K562 (cell line): Measurements from ENCODE around the gene PRR35. TPM values are rescaled to one million over a fixed set of nuclear protein-coding genes. Genes with fewer than 3 reads are reported as not detected.

ENCODE experiments used
- ATAC-seq: fragments of 200-7000 bp; cut with Tn5 transposase; 3 replicates; pipeline ENCODE4 v1.9.1; 2020; ENCODE audit warnings: moderate library complexity
- BruUV-seq: library from RNA; stranded (reverse); fragments of 400-500 nt; replicated peaks from 2 replicates; lab custom pipeline; 2021; lab: Mats Ljungman, UMichigan
- CTCF ChIA-PET: fragments of 300-600 bp; formaldehyde crosslinking; extraction: SDS; loops from one replicate; lab custom pipeline; 2021; ENCODE audit warnings: low intra/inter-chr PET ratio; lab: Yijun Ruan, JAX
- POLR2A ChIA-PET: fragments of 300-600, 350-650 bp; sonication (Branson Sonifier 250); formaldehyde crosslinking; extraction: SDS; loops from one replicate; lab custom pipeline; 2021; ENCODE audit warnings: antibody characterized with exemption, inconsistent platforms; lab: Yijun Ruan, JAX
- DNase-seq, 4 experiments: peaks; one replicate each; pipeline versions ENCODE4 v3.0.0 to v3.0.0-alpha.2; 2011 to 2018; ENCODE audit warnings: low spot score in 3 of 4, mixed read lengths in 3 of 4; ENCODE audit errors: extremely low read depth in 1 of 4
- FAIRE-seq: peaks from 2 replicates; lab custom pipeline; 2011; peaks lifted over from hg19 to GRCh38; lab: Jason Lieb, UNC
- H2AFZ ChIP-seq: 2 replicates; pipeline ENCODE4 v1.6.0; 2011; ENCODE audit warnings: low read depth, low read length, control low read depth, inconsistent platforms
- H3K27ac ChIP-seq: fragments of 200-600 bp; 3 replicates; pipeline ENCODE4 v1.8.0; 2011; ENCODE audit warnings: low read depth, mild to moderate bottlenecking, control low read depth, inconsistent platforms, low read length, moderate library complexity, mixed read lengths; ENCODE audit errors: extremely low read depth
- H3K27me3 ChIP-seq, 2 experiments: fragments of 300-600 bp in 1 of 2; 2 replicates in 1 of 2; 3 replicates in 1 of 2; pipeline versions ENCODE4 v1.6.0 to v1.8.0; 2011; ENCODE audit warnings: inconsistent platforms in 2 of 2, low read length in 2 of 2, mild to moderate bottlenecking in 1 of 2, mixed read lengths in 1 of 2, moderate library complexity in 1 of 2; ENCODE audit not compliant: control insufficient read depth in 2 of 2, insufficient read depth in 2 of 2
- H3K36me3 ChIP-seq: fragments of 300-600 bp; 3 replicates; pipeline ENCODE4 v1.8.0; 2011; ENCODE audit warnings: mild to moderate bottlenecking, low read length, inconsistent platforms; ENCODE audit not compliant: control insufficient read depth, insufficient read depth
- H3K4me1 ChIP-seq, 2 experiments: fragments of 200-600 bp in 1 of 2; replicated peaks in 1 of 2; 2 replicates in 1 of 2; 3 replicates in 1 of 2; pipeline versions ENCODE4 v1.5.1 to v1.8.0; 2011; ENCODE audit warnings: inconsistent platforms in 2 of 2, low read length in 2 of 2, mild to moderate bottlenecking in 1 of 2, mixed read lengths in 1 of 2, moderate library complexity in 1 of 2; ENCODE audit not compliant: control insufficient read depth in 2 of 2, insufficient read depth in 2 of 2
- H3K4me2 ChIP-seq: 2 replicates; pipeline ENCODE4 v1.6.1; 2011; ENCODE audit warnings: low read length, control low read depth, inconsistent platforms, mixed read lengths; ENCODE audit not compliant: insufficient read depth
- H3K4me3 ChIP-seq: fragments of 200-600 bp; sonication (generic), shearing (Covaris generic); 2 replicates; pipeline ENCODE4 v1.5.1; 2016; ENCODE audit warnings: control low read depth, inconsistent platforms
- H3K79me2 ChIP-seq: fragments of 200-600 bp; 3 replicates; pipeline ENCODE4 v1.8.0; 2011; ENCODE audit warnings: low read length, inconsistent platforms; ENCODE audit not compliant: control insufficient read depth, insufficient read depth
- H3K9ac ChIP-seq, 2 experiments: 2 replicates each; pipeline versions ENCODE4 v1.6.0 to v1.6.1; 2011; ENCODE audit warnings: low read depth in 2 of 2, low read length in 2 of 2, control low read depth in 1 of 2, inconsistent platforms in 1 of 2, mild to moderate bottlenecking in 1 of 2, mixed read lengths in 1 of 2; ENCODE audit not compliant: insufficient read depth in 1 of 2
- H3K9me1 ChIP-seq: one replicate; pipeline ENCODE4 v1.6.0; 2011; ENCODE audit warnings: inconsistent platforms, mild to moderate bottlenecking, low read length, moderate library complexity; ENCODE audit not compliant: control insufficient read depth, insufficient read depth
- H3K9me3 ChIP-seq: replicated peaks from 2 replicates; pipeline ENCODE4 v1.5.1; 2011; ENCODE audit warnings: low read depth, low read length, inconsistent platforms; ENCODE audit not compliant: control insufficient read depth, insufficient read depth
- H4K20me1 ChIP-seq: replicated peaks from 2 replicates; pipeline ENCODE4 v1.6.1; 2011; ENCODE audit warnings: low read length, inconsistent platforms, mixed read lengths; ENCODE audit not compliant: control insufficient read depth, insufficient read depth
- CCNT2 ChIP-seq: IDR thresholded peaks from 2 replicates; pipeline ENCODE4 v1.6.1; 2011; ENCODE audit warnings: borderline replicate concordance, low read depth, mild to moderate bottlenecking, moderate library complexity, mixed read lengths, low read length; ENCODE audit not compliant: insufficient read length; ENCODE audit errors: extremely low read depth
- EHMT2 ChIP-seq: fragments of 450-650 bp; IDR thresholded peaks from 2 replicates; pipeline ENCODE4 v1.6.1; 2018; ENCODE audit warnings: antibody characterized with exemption
- HCFC1 ChIP-seq: IDR thresholded peaks from 2 replicates; pipeline ENCODE4 v1.6.1; 2012; ENCODE audit warnings: low read depth, low read length, improper control_type of control experiment
- POLR2G ChIP-seq: fragments of 200-400 bp; formaldehyde crosslinking; IDR thresholded peaks from 2 replicates; pipeline ENCODE4 v1.6.1; 2017; ENCODE audit warnings: low read depth, mild to moderate bottlenecking, antibody characterized with exemption, low read length, moderate library complexity
- TEAD4 ChIP-seq, 2 experiments: sonication (generic) in 1 of 2; formaldehyde crosslinking in 1 of 2; IDR thresholded peaks; 2 replicates each; pipeline versions ENCODE4 v1.6.1 to v1.8.0; 2012 to 2022; ENCODE audit warnings: borderline replicate concordance in 1 of 2, inconsistent platforms in 1 of 2, low read length in 1 of 2, mild to moderate bottlenecking in 1 of 2, missing genetic modification reagents in 1 of 2
- THAP12 ChIP-seq: fragments of 250-450 bp; sonication (Bioruptor Pico); IDR thresholded peaks from 2 replicates; pipeline ENCODE4 v1.9.0; 2021; ENCODE audit warnings: mild to moderate bottlenecking, inconsistent platforms
- THAP7 ChIP-seq: fragments of 250-450 bp; sonication (Bioruptor Pico); IDR thresholded peaks from 2 replicates; pipeline ENCODE4 v1.5.0; 2021
- ZNF175 ChIP-seq: fragments of 200-800 bp; sonication (Bioruptor generic); IDR thresholded peaks from 2 replicates; pipeline ENCODE4 v1.6.1; 2016; ENCODE audit warnings: low read depth, mild to moderate bottlenecking, missing genetic modification characterization, missing compliant biosample characterization
- ZNF197 ChIP-seq: fragments of 200-800 bp; sonication (Bioruptor generic); IDR thresholded peaks from 2 replicates; pipeline ENCODE4 v1.6.1; 2016; ENCODE audit warnings: low read depth, missing genetic modification characterization, missing compliant biosample characterization
- ZNF639 ChIP-seq, 2 experiments: fragments of 200-800 bp in 1 of 2; sonication (Bioruptor generic) in 1 of 2; sonication (generic) in 1 of 2; formaldehyde crosslinking in 1 of 2; IDR thresholded peaks in 1 of 2; conservative IDR thresholded peaks in 1 of 2; 2 replicates each; pipeline versions ENCODE4 v1.5.0 to v1.6.1; 2016 to 2020; ENCODE audit warnings: missing compliant biosample characterization in 1 of 2, missing genetic modification characterization in 1 of 2, missing genetic modification reagents in 1 of 2
- whole genome bisulfite sequencing: fragments of 100-300 bp; shearing (Covaris generic); methylation state at CpG from one replicate; pipeline ENCODE4 v1.1.6; 2016; ENCODE audit warnings: low coverage, mixed read lengths; ENCODE audit not compliant: insufficient coverage; ENCODE audit errors: missing lambda C conversion rate; 5-methylcytosine and 5-hydroxymethylcytosine counted together
- in situ Hi-C: fragments of 300-500 bp; cut with MboI; formaldehyde crosslinking; loops from 4 replicates; pipeline ENCODE4 v1.15.0; 2018; ENCODE audit warnings: inconsistent platforms, mixed read lengths
- intact Hi-C: fragments of 100-400 bp; cut with micrococcal nuclease; formaldehyde crosslinking; loops from 2 replicates; pipeline ENCODE4 v1.14.2; 2022
- polyA plus RNA-seq, 8 experiments: library from polyadenylated mRNA; depleted of rRNA in 4 of 8; stranded (reverse) in 5 of 8; unstranded in 3 of 8; fragments of >200 nt; fragmentation: Nextera tagmentation in 2 of 8; fragmentation: Illumina TruSeq in 1 of 8; extraction: Ambion mirVana in 2 of 8; extraction: Trizol in 1 of 8; gene quantifications; 2 replicates each; pipeline versions ENCODE4 v1.2.1 to v1.2.3, GENCODE V29; 2011 to 2014; ENCODE audit warnings: inconsistent platforms in 1 of 8, missing spikeins in 1 of 8
- total RNA-seq, 7 experiments: library from RNA; depleted of rRNA in 6 of 7; stranded (reverse); fragments of >200 nt in 6 of 7; fragmentation: Illumina TruSeq in 2 of 7; extraction: Trizol in 2 of 7; gene quantifications; 2 replicates each; pipeline versions ENCODE4 v1.2.1 to v1.2.3, GENCODE V29; 2011 to 2021; ENCODE audit warnings: low replicate concordance in 1 of 7

The PRR35 gene
- total and polyA plus RNA-seq, 9 of the 15 experiments (the other 6 are each of a cell fraction or from before 2014, with no cell fraction given) = 0.17 to 0.45 (median 0.21) TPM; not detected in 5

GRCh38 chr16:568401-569258 lies 8.4 kb downstream of the PRR35 start (continued):
- TF ChIP-seq THAP12 (CRISPR knock-in tag) (0 out of 2 replicates have a peak, but pooled peaks have one; percentile 62), TEAD4 (IDR thresholded peaks at IDR 0.05; ENCODE audit: low read length) (peak; percentile 29; the same call in 1 of the 2 replicates), TEAD4 (CRISPR knock-in tag; IDR thresholded peaks at IDR 0.05; ENCODE audit: borderline replicate concordance) (no peak)

GRCh38 chr16:569445-570254 lies 9.5 kb downstream of the PRR35 start, which contains the start of gene PIGQ:
TSS of gene PIGQ (plus strand) at chr16:569968. CDS start at chr16:574075, 4,107 bp downstream.
- Histone ChIP-seq H3K9ac (peak within 1 kb of the TSS; percentile 75 to 88), H2AFZ (peak within 1 kb of the TSS; percentile 88), H3K27me3 (no peaks in the 10 kb centered on the region), H3K9me1 (no peaks in the 10 kb centered on the region), H3K27ac (peak within 1 kb of the TSS; percentile 81), H3K79me2 (peaks cover 46% of the 10 kb centered on the region), H3K4me1 (peaks cover 40 to 92% of the 10 kb centered on the region in 2 experiments), H3K4me2 (peak within 1 kb of the TSS; percentile 90), H3K4me3 (peak within 1 kb of the TSS; percentile 99), H4K20me1 (no peaks in the 10 kb centered on the region; the same call in 1 of the 2 replicates), H3K9me3 (no peaks in the 10 kb centered on the region), H3K36me3 (peaks cover 9% of the 10 kb centered on the region; the same call in 1 of the 3 replicates)
- no TSS peak for BruUV-seq
- intact Hi-C loops = loop anchor here (5.0 kb wide), 1 partner anchor 42 kb away; the partner anchor contains the start of gene CAPN15
- DNase-seq (peak; percentile 84 to 89 (median 87)), FAIRE-seq (no peak), ATAC-seq (peak; percentile 66)
- ChIA-PET POLR2A (interaction anchor here (0.6 to 1.3 kb wide), 3 partner anchors 19 to 1109 kb away, joined by 3 to 5 read pairs (median 4); no protein-coding TSS in a partner anchor), CTCF (no interaction called here)
- in situ Hi-C loops = no loop called here
- under 1% methylated on average over 36 of the region's 87 CpGs for WGBS
- TF ChIP-seq HCFC1 (peak; percentile 45), EHMT2 (no peak), THAP7 (CRISPR knock-in tag) (0 out of 2 replicates have a peak, but pooled peaks have one; percentile 43), CCNT2 (peak; percentile 11), ZNF639 (CRISPR knock-in tag; conservative IDR thresholded peaks at IDR 0.05 in 1 of 2, IDR thresholded peaks at IDR 0.05 in 1 of 2) (0 out of 4 replicates have a peak, but pooled peaks of 1 of the 2 experiments have one; percentile 45), ZNF197 (0 out of 2 replicates have a peak, but pooled peaks have one; percentile 36), POLR2G (peak; percentile 71), ZNF175 (CRISPR knock-in tag) (no peak)
